ENCODE measurements around the gene SMYD2.

DNA sequence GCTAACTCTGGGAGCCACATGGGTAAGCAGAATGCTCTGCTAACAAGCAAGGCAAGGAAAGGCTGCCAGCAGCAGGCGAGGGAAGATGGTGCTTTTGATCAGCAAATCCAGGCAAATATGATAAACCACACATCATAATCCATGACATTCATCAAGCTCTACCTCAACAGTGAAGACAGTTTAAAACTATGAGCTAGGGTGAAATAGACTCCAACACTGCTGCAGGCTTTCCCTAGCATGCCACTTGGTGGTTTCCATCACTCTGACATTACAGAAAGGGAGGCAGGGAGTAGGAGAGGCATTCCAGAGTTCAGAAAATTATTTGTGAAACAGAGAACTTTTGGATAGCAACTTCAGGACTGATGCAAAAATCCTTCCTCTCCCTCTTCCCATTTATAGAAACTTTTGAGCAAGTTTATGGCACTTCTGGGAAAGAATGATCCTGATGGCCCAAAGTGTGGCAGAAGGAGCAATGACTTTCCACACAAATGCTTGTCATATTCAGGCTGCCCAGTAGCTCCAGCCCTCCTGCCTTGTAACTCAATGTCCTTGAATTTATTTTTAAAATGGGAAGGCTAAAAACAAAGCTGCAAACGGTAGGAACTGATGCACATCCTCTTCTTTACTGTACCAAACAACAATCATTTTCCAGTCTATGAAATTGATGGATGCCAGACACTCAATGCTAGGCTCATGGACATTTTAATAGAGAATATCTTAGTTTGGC, 70.8 kb downstream of the SMYD2 start:
- TF ChIP-seq, protein P1, sequence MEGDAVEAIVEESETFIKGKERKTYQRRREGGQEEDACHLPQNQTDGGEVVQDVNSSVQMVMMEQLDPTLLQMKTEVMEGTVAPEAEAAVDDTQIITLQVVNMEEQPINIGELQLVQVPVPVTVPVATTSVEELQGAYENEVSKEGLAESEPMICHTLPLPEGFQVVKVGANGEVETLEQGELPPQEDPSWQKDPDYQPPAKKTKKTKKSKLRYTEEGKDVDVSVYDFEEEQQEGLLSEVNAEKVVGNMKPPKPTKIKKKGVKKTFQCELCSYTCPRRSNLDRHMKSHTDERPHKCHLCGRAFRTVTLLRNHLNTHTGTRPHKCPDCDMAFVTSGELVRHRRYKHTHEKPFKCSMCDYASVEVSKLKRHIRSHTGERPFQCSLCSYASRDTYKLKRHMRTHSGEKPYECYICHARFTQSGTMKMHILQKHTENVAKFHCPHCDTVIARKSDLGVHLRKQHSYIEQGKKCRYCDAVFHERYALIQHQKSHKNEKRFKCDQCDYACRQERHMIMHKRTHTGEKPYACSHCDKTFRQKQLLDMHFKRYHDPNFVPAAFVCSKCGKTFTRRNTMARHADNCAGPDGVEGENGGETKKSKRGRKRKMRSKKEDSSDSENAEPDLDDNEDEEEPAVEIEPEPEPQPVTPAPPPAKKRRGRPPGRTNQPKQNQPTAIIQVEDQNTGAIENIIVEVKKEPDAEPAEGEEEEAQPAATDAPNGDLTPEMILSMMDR (IDR thresholded peaks at IDR 0.05) = no peak
- TF ChIP-seq POLR2AphosphoS5 (IDR thresholded peaks at IDR 0.05; ENCODE audit: insufficient read depth in 1 of 2, low read depth in 1 of 2) = no peak
